Measurements from ENCODE around the gene SPATA22. TPM values are rescaled to one million over a fixed set of nuclear protein-coding genes. Genes with fewer than 3 reads are reported as not detected.
"Not testable (repeated sequence)": the region's sequence is repeated elsewhere in the genome, so short reads cannot be mapped to it uniquely, and the experiment has no call there.

Gene SPATA22
- total RNA-seq, 1 donor from 2014 or later, result 0.67 TPM

DNA sequence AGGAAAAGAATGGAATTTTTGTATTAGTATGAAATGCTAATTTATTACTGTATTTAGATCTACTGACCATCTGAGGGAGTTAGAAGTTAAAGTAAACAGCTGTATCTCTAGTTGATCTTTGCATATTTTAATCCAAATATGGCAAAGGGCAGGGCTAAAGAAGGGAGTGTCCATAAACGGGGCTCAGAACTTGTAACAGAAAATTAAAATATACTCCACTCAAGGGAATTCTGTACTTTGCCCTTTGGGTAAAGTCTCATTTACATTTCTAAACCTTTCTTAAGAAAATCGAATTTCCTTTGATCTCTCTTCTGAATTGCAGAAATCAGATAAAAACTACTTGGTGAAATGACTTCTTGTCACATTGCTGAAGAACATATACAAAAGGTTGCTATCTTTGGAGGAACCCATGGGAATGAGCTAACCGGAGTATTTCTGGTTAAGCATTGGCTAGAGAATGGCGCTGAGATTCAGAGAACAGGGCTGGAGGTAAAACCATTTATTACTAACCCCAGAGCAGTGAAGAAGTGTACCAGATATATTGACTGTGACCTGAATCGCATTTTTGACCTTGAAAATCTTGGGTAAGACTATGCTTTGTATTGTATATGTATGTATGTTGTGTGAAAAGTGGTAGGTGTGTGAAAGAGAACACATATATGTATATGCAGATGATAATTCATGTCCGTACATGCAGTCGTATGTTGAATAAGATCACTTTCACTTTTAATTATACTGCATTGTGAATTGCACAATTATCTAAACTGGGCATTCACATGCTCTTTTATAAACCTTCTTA lies 4.4 kb upstream of the SPATA22 start, which contains the start of gene ASPA:
ASPA (plus strand) TSS at position 186 of the 799 bp plus-strand sequence; CDS start at position 349, 163 bp downstream.
- no peak for DNase-seq (ENCODE audit: low spot score)
- peak; percentile 83 for ATAC-seq
- intact Hi-C loops (cut with DNase I), result loop anchor here (10.0 kb wide), 1 partner anchor 59 kb away; no protein-coding TSS in a partner anchor

DNA sequence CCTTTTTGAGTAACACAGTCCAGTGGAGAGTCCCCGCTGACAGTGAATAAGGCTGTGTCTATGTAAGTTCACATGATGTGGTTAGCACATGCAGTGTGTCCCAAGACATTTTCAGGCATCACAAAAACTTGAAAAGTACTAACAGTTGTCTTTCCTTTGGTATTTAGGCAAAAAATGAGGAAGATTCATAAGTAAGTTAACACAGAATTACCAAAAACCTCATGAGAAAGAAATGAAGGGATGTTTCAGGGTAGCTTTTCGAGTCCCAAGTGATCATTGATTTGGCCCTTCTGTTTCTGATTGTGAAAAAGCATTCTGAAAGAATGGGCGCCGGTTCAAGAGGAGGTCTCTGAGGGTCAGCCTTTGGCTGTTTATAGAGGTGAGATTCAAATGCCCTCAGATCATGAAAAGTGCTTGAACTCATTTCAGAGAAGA lies 3.6 kb upstream of the SPATA22 start:
- ATAC-seq (peak; percentile 85), DNase-seq (ENCODE audit: low spot score) (peak; percentile 66)
- intact Hi-C loops (cut with DNase I), result loop anchor here (10.0 kb wide), 1 partner anchor 60 kb away; no protein-coding TSS in a partner anchor

DNA sequence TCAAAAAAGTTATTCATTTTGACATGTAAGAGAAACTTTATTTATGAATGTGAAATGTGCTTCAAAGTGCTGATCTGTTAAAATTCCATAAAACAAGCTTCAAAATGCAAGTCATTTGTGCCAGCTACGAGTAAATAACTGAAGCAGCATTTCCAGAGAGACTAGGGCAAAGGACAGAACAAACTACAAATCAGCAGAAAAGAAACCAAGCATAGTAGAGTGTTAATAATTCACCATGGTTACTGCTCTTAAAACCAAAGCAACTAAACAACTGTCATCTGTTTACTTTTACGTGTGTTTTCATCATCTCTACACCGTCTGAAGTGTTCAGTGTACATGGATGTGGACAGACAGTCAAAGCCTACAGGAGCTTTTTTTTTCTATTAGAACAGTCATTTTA lies 2.6 kb upstream of the SPATA22 start:
- ATAC-seq (peak; percentile 58), DNase-seq (ENCODE audit: low spot score) (no peak)
- intact Hi-C loops (cut with DNase I), result loop anchor here (10.0 kb wide), 1 partner anchor 61 kb away; no protein-coding TSS in a partner anchor

DNA sequence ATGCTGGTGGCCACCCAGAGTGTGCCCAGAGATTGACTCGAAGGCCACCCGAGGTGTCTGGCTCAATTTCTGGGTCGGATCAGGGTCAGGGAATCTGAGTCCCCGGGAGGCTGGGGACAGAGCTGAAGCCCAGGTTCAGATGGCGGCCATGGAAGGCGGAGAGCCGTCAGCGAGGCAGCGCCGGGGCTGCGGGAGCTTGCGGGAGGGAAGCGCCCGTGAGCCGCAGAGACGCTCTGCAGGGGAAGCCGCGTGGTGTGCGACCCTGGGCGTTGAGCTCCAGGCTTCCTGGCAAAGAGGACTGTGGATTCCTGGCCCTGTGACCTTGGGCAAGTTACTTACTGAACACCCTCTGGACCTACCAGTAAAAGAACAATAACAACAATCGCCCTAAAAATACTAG lies 518 bp upstream of the SPATA22 start:
- intact Hi-C loops (cut with DNase I), result loop anchor here (10.0 kb wide), 1 partner anchor 63 kb away; no protein-coding TSS in a partner anchor

DNA sequence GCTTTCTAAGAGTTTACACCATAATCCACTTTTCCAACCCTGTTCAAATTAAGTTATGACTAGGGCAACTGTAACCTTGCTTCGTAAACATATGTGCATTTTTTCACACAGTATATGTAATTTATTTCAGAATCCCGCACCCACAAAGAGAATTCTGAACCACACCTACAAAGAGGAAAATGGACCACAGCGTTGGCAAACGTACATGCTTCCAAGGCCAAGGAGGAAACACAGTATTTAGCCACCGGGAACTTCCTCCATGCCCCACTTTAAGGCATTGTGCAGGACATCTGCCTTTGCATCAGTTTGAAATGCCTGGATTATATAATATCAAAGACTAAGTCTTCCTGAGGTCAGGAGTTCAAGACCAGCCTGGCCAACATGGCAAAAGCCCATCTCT lies 2.1 kb downstream of the SPATA22 start:
- intact Hi-C loops (cut with DNase I), result no loop called here
- no peak for DNase-seq (ENCODE audit: low spot score)
- no peak for ATAC-seq

More for the DNA sequence above, 518 bp upstream of the SPATA22 start:
- no peak for ATAC-seq
- no peak for DNase-seq (ENCODE audit: low spot score)

DNA sequence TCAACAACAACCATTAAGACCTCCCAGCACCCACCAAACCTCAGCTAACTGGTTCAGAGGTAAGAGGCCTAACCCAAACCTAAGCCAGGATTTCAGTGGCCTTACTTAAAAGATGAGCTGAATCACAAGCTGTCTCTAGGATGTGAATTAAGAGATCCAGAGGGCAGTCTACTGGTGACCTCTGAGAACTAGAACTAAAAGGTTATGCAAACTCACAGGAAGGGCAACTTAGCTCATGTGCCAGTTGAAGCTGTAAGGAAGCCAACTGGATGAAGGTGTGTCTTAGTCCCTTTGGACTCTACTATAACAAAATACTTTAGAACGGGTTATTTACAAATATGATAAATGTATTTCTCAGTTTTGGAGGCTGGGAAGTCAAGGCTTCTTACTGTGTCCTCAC lies 5.3 kb downstream of the SPATA22 start:
- ATAC-seq; intact Hi-C loops (cut with DNase I); DNase-seq (ENCODE audit: low spot score): not testable (repeated sequence)

DNA sequence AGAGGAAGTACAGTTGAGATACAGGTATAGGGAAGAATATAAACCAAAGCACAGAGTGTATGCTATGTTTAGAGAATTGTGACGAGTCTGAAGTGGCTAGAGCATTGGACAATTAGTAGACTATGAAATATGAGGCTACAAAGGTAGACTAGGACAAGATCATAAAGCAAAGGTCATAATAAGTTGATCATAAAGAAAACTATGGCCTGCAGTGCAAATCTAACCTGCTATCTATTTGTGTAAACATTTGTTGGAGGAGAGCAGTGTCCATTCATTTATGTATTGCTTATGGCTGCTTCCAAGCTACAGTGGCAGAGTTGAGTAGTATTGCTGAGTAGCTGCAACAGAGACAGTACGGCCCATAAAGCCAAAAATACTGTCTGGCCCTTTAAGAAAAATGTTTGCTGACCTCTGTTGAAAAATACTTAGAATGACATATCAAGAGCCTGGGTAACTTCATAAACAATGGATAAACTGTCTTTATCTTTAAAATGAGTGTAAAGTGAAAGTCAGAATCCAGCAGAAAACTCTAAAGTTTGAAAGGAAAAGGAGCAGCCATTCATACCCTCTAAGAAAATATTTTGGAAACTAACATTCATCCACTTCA lies 23.5 kb downstream of the SPATA22 start:
- DNase-seq (ENCODE audit: low spot score), result no peak
- no peak for ATAC-seq
- intact Hi-C loops (cut with DNase I), result no loop called here

DNA sequence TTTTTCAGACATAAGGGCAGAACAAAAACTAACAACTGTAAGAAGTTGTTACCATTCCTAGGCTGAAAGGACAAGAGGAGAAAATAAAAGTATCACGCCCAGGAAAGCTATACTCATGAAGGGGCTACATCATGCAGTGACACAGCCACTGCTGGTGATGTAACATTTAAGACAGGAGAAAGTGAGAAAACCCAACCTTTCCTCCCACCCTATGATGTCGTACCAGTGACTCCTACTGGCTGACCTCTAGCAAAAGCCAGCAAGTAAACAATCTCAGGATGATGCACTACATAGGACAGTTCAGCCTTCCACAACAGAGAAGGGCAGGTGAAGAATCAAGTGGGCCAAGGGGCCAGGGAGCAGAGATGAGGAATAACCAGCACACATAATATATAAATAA lies 24.0 kb downstream of the SPATA22 start:
- intact Hi-C loops (cut with DNase I), result no loop called here
- ATAC-seq, result no peak
- DNase-seq (ENCODE audit: low spot score), result no peak

DNA sequence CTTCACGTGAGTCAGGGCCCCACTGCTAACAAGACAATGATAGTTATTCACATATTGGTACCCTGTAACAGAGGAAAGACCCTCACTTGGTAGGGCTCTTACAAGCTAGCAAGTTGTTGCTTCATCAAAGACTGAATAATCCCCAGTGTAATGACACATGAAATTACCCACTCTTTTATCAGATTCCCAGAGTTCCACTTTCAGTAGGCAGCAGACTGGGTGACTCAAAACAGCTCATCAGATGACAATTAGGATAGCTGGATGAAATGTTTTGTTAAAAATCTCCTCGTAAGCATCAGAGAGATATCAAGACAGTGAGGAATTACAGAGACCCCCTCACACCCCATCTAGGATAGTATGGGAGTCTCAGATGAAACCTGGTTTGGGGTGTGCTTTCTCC lies 31.2 kb downstream of the SPATA22 start:
- DNase-seq (ENCODE audit: low spot score) (no peak), ATAC-seq (no peak)
- intact Hi-C loops (cut with DNase I), result no loop called here

DNA sequence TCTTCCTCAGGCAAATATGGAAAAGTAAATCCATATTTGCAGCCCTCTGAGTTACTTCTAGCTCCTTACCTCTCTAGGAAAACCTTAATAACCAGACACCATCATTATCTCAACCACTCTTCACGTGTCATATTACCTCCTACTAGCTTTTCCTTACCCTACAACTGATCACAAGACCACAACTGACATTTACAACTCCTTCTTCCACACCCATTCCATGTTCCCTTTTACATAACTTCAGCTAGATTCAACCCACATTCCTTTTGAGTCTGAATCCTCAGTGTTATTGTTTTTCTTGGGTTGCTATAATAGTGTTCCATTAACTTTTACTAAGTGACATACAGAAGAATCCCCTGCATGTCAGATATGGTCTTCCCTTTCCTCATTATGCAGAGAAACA lies 33.3 kb downstream of the SPATA22 start:
- DNase-seq (ENCODE audit: low spot score), result no peak

DNA sequence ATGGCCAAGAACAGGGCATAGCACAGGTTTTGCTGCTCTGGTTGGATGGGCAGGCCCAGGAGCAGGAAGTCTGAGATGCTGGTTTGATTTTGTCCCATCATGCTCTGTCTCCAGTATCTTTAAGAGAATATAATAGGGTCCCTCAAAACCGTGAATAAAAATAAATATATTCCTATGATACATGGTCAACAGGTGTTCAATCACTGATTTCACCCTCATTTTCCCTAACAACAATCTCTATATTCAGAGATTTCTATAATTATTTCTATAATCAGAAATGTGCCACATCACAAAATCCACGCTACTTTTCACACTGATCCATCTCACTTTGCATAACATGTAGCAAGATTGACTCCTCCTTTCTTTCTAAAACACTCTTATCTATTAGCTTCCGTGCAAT lies 37.9 kb downstream of the SPATA22 start, which contains the start of gene OR1E2:
OR1E2 (minus strand) TSS at position 101 of the 400 bp plus-strand sequence; CDS start at position 101, 0 bp downstream.
- intact Hi-C loops (cut with DNase I), result no loop called here
- no peak for DNase-seq (ENCODE audit: low spot score)
- ATAC-seq, result no peak

More for the DNA sequence above, 33.3 kb downstream of the SPATA22 start:
- ATAC-seq, result no peak
- intact Hi-C loops (cut with DNase I), result no loop called here

DNA sequence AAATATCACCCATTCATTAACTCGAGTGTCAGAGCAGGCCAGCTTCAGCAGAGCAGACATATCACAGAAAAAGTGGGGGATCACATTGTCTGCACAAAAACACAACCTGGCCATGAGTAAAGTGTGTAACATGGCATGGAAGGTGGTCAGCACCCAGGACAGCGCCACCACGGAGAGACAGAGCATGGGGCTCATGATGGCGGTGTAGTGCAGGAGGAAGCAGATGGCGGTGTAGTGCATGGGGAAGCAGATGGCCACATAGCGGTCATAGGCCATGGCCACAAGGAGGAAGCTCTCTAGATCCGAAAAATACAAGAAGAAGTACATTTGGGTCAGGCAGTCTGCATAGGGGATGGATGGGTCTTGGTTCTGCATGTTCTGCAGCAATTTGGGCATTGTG lies 38.4 kb downstream of the SPATA22 start:
- intact Hi-C loops (cut with DNase I); DNase-seq (ENCODE audit: low spot score); ATAC-seq: not testable (repeated sequence)

DNA sequence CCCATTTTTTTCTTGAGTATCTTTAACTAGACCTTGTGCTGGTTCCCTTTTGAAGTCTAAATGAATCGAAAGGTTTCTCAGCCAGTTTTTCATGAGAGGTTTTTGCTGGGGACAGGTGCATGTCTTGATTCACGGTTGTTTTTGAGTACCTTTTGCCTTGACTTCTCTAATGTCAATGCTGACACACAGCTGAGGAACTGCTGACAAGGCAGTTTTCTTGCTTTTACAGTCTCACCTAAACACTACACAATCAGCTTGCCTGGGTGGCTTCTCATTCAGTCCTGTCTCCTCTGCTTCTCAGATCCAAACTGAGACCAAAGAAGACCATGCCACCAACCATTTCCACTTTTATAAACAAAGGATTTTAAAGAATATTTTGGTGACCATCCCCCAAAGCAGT lies 53.4 kb downstream of the SPATA22 start:
- DNase-seq (ENCODE audit: low spot score), result no peak
- intact Hi-C loops (cut with DNase I), result no loop called here
- no peak for ATAC-seq

DNA sequence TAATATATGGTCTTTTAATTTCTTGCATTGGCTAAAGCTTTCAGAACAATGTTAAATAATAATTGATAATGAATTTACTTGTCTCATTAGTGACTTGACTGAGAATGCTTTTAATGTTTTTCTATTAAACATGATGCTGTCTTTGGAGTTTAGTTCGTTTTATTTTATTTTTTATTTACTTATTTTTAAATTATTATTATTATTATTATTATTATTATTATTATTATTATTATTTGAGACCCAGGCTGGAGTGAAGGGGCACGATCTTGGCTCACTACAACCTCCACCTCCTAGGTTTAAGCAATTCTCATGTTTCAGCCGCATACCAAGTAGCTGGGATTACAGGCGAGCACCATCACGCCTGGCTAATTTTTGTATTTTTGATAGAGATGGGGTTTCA lies 56.0 kb downstream of the SPATA22 start:
- no peak for ATAC-seq
- DNase-seq (ENCODE audit: low spot score), result no peak
- intact Hi-C loops (cut with DNase I), result no loop called here

DNA sequence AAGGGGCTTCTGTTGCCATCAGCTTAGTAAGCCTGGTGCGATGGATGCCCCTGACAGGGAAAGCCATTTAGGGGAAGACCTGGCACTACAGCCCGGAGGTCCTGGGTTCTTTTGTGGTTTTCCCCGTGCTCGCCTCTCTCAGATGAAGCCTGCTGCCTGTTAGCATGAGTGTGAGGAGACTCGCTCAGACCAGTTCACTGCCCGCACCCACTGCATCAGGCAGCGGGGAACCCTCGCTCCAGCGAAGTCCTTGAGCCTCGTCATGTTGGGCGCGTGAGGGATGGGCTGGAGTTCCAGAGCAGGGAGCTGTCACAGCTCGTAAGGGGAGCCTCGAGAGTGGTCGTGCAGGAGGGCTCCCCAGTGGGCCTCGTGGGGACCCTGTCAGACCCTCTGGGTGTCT lies 59.4 kb downstream of the SPATA22 start:
- DNase-seq (ENCODE audit: low spot score); intact Hi-C loops (cut with DNase I); ATAC-seq: not testable (repeated sequence)

DNA sequence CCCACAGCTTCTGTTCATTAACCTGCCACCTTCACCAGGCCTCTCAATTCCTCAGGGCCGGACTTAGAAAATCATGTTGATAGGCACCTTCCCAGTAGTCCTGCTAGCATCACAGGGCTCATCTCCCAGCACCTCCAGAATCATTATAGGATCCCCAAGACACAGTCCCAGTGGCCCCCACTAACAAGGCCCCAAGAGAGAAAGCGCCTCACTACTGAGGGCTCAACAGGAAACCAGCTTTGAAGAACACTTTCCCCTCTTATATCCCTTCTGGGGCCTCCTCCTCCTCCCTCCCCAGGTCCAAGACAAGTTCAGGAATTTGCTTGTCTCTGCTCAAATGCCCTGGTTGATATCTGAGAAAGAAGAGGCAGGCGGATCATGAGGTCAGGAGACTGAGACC lies 60.5 kb downstream of the SPATA22 start, which contains the start of gene OR3A3:
OR3A3 (plus strand) TSS at position 301 of the 400 bp plus-strand sequence.
- no peak for ATAC-seq
- intact Hi-C loops (cut with DNase I), result no loop called here
- DNase-seq (ENCODE audit: low spot score), result no peak

DNA sequence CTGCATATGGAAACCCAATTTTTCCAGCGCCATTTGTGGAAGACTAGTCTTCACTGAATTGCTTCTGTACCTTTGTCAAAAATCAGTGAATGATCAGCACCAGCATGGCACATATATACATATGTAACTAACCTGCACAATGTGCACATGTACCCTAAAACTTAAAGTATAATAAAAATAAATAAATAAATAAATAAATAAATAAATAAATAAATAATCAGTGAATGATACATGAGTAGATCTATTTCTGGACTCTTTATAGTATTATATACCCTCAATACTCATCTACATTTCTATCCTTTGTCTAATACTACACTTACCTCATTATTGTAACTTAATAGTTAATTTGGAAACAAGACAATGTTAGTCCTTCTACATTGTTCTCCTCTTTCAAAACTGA lies 67.8 kb downstream of the SPATA22 start:
- intact Hi-C loops (cut with DNase I); DNase-seq (ENCODE audit: low spot score); ATAC-seq: not testable (repeated sequence)

DNA sequence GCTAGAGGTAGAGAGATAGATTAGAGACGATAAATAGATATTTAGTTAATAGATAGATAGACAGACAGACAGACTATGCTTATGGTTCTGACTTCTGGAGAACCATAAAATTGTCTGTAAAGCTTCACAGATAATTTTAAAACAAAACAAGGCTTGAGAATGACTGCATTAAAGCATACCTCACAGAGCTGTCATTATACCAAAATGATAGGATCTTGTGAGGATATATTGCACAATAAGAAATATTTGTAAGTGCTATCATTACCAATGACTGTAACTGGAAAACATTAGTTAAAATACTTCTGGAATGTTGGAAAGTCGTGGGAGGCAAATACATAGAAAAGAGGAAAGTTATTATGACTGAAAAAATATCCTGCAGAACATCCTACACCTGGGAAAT lies 69.8 kb downstream of the SPATA22 start:
- intact Hi-C loops (cut with DNase I), result no loop called here
- ATAC-seq, result no peak
- no peak for DNase-seq (ENCODE audit: low spot score)

DNA sequence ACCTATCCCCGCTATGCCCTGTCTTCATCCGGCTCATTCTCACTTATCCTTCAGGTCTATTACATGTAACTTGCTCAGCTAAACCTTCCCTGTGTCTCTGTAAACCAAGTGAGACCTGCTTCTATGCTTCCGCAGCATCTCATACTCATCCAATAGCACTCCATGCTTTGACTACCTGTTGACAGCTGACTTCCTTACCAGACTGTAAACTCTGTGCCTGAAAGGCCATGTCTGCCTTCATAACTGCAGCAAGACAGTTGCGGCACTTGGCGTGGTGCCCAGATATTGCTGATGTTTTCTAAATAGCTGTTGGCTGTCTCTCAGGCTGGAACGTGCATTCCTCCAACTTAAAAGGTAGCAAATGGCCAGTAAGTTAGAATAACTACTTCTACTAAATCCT lies 71.6 kb downstream of the SPATA22 start:
- intact Hi-C loops (cut with DNase I), result no loop called here
- DNase-seq (ENCODE audit: low spot score), result no peak
- ATAC-seq, result no peak

DNA sequence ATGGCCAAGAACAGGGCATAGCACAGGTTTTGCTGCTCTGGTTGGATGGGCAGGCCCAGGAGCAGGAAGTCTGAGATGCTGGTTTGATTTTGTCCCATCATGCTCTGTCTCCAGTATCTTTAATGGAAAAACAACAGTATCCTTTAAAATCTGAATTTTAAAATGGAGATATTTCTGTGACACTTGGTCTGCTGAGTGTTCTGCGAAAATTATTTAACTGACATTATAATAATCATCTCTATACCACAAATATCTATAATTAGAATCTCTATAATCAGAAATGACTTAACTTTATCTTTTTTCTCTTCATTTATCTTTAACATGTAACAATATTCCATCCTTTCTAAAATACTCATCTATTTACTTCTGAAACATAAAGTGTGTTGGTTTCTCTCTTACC lies 73.3 kb downstream of the SPATA22 start, which contains the start of gene OR1E1:
OR1E1 (minus strand) TSS at position 101 of the 400 bp plus-strand sequence; CDS start at position 101, 0 bp downstream.
- intact Hi-C loops (cut with DNase I), result no loop called here
- DNase-seq (ENCODE audit: low spot score), result no peak
- ATAC-seq, result no peak
